Stimulated activated CD4-positive, alpha-beta T cell treated with anti-CD3 and anti-CD28 coated beads, Interleukin-1b, Interleukin-23, amount 100 ng/mL, for 24 hours (primary cell): Measurements from ENCODE around the gene FOCAD.
"Not testable (repeated sequence)": the region's sequence is repeated elsewhere in the genome, so short reads cannot be mapped to it uniquely, and the experiment has no call there.

ENCODE experiments used
- DNase-seq, 4 experiments: peaks; one replicate each; pipeline ENCODE4 v3.0.0-alpha.2; 2020; ENCODE audit warnings: low read depth in 4 of 4, low spot score in 1 of 4

Gene FOCAD

DNA sequence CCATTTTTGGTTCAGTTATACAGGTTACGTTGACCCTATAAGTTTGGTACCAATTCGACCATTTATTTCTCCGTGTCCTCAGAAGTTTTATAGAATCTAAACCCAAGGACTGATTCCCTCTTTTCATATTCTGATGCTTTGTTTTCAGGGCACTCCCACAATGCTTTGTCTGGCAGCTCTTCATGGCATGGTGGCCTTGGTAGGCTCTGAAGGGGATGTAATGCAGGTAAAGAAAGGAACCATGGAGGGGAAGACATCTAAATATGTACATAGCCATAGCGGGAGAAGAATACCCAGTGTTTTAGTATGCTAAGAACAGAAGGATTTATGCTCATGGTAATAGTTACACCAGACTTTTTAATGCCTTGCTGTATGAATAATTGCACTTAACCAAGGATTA, 264.6 kb downstream of the FOCAD start:
- no peak for DNase-seq

DNA sequence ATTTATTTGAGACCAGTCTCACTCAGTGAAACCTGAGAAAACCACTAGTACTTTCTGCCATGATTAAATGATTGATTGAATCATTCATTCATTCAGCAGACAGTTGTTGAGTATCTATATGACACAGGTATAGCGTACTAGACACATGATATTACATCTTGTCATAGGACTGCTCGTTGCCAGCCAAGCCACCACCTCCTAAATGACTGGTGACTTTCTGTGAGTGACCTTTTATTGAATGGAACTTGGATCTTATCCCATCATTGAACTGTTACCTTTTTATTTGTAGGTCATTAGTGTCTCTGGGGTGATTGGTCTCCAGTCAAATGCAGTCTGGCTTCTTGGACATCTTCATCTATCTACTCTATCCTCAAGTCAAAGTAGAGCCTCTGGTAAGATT, 266.6 kb downstream of the FOCAD start:
- no peak for DNase-seq

DNA sequence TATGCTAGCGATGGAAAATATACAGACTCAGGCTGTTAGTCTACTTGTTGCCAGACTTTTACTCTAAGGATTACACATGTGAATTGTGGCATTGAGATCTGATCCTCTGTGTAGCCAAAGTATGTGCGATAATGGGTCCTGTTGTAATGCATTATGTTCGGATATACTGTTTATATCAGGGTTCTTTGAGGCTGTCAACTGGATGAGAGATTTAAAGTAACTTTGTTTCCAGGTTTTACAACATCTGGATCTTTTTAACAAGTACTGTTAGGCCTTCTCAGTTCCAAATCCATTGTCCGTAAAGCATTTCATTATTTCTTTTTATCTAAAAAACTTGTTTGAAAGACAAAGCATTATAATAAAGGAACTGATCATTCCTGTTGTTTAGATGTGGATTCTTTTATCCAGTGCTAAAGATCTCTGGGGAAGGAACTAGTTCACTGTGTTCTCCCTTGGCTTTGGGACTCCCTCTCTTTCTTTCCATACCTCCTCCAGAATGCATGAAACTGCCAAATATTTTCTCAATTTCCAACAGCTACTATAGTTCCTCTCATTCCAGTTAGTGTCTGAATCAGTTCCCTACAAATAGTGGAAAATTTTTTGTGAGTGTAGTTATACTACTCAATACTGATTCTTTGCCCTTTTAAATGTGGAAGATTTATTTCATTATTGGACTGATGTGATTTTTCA, 278.6 kb downstream of the FOCAD start:
- DNase-seq: no peak

DNA sequence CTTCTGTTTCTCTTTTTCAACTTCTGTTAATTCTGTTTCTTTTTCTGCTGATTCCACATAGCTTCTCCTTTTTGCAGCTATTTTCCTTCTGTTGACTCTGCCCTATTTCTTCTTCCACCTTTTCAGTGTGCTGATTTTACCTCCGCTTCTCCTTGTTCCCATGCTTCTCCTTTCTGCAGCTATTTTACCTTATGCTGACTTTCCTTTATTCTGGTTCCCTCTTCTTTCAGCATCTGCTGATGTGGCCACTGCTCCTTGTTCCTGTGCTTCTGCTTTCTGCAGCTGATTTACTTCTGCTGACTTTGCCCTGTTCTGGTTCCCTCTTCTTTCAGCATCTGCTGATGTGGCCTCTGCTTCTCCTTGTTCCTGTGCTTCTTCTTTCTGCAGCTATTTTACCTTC, 288.6 kb downstream of the FOCAD start:
- DNase-seq: no peak

DNA sequence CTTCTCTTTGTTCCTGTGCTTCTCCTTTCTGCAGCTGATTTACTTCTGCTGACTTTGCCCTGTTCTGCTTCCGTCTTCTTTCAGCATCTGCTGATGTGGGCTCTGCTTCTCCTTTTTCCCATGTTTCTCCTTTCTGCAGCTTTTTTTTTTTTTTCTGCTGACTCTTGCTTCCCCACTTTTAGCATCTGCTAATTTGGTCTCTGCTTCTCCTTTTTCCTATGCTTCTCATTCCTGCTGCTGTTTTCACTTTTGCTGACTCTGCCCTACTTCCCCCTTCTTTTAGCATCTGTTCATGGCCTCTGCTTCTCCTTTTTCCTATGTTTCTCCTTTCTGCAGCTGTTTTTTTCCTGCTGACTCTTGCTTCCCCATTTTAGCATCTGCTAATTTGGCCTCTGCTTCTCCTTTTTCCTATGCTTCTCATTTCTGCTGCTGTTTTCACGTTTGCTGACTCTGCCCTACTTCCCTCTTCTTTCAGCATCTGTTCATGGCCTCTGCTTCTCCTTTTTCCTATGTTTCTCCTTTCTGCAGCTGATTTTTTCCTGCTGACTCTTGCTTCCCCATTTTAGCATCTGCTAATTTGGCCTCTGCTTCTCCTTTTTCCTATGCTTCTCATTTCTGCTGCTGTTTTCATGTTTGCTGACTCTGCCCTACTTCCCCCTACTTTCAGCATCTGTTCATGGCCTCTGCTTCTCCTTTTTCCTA, 289.3 kb downstream of the FOCAD start:
- DNase-seq: not testable (repeated sequence)

DNA sequence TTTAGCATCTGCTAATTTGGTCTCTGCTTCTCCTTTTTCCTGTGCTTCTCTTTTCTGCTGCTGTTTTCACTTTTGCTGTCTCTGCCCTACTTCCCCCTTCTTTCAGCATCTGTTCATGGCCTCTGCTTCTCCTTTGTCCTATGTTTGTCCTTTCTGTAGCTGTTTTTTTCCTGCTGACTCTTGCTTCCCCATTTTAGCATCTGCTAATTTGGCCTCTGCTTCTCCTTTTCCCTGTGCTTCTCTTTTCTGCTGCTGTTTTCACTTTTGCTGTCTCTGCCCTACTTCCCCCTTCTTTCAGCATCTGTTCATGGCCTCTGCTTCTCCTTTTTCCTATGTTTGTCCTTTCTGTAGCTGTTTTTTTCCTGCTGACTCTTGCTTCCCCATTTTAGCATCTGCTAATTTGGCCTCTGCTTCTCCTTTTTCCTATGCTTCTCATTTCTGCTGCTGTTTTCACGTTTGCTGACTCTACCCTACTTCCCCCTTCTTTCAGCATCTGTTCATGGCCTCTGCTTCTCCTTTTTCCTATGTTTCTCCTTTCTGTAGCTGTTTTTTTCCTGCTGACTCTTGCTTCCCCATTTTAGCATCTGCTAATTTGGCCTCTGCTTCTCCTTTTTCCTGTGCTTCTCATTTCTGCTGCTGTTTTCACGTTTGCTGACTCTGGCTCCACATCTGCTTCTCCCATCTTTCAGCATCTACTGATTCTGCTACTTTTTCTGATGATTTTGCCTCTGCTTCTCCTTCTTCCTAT, 290.3 kb downstream of the FOCAD start:
- DNase-seq: not testable (repeated sequence)

DNA sequence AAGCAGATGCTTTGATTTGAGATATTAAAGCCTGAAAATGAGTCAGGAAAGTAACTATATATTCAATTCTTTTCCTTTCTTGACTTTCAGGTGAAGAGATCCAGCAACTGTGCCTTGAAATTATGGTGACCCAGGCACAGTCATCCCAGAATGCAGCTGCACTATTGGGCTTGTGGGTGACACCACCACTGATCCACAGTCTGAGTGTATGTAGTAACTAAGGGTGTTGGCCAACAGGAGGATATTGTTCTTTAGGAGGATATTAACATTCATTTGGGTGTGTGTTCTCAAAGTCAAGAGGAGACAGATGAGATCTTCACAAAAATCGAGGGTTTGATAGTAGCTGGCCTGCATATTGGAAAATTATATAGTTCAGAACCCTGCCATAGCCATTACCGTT, 294.2 kb downstream of the FOCAD start:
- no peak for DNase-seq

DNA sequence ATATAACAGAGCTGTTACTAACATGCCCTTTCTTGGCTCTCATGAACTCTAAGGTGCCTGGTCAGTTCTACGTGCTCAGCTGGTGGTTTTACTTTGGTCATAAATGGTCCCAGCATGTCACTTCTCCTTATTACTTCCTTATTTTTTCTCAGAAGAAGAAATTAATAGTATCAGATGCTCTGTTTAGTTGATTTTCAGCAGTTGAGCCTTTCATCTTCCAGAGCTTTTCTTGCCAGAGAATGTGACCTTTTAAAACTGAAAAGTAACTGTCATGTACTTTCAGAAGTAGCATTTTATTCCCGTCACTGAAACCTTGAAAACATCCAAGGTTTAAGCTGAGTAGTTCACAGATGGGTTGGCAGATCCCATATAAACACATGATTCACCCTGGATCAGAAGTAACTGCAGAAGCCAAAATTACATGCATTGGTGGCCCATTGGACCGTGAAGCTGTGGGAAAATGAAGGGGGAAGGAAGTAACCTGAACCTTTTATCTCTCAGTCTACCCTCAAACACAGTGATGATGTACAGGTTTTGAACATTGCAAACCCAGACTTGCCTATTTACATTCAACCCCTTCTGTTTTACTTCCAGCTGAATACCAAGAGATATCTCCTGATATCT, 296.9 kb downstream of the FOCAD start:
- DNase-seq: no peak

DNA sequence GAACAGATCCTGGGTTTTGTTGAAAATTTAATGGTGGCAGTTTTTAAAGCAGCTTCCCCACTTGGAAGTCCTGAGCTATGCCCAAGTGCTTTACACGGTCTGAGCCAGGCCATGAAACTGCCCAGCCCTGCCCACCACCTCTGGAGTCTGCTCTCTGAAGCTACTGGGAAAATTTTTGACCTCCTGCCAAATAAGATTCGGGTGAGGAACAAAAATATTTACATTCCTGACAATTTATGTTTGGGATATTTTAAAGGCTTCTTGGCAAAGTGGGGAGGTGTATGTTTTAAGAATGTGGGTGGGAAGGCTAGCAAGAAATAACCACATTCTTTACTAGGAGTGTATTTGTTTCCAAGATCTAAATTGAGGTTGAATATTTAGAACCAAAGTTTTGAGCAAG, 297.4 kb downstream of the FOCAD start:
- DNase-seq: no peak

DNA sequence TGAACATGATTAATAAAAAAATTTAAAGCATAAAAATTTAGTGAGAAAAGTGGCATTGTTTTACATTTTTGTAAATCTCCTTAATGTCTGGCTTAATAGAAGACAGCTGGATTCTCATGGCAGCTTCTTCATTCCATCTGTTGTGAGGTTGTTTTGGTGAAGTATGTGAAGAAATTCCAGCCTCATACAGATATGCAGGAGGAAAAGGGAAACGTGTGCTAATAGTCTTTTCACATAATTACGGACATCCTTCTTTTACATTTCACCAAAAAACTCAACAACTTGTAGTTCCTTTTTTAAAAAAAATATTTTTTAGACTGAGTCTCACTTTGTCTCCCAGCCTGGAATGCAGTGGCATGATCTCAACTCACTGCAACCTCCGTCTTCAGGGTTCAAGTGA, 300.4 kb downstream of the FOCAD start:
- DNase-seq: no peak

DNA sequence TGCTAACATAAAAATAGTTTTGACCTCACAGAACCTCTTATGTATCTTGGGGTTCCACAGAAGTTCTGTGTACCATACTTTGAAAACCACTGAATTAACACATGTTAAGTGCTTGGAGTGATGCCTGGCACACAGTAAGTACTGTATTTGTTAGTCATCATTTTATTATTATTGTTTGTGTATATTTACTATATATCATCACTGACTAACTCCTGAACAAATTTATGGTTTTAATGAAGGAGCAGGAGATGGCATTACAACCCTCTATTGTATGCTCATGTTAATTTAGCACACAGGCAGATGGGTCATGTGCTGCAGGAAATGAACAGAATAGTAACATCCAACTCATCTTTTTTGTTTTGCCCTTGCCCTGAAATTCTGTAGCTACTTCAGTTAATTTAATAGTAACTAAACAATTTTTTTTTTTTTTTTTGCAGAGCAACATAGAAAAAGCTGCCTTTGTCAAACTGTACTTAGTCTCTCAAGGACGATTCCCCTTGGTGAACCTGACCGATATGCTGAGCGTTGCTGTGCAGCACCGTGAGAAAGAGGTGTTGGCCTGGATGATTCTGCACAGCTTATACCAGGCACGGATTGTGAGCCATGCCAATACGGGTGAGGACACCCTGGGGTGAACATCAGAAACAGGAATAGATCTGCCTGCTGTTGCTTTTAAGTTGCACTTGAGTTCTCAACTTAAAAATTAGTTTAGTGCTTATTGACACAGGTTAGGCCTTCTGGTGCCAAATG, 302.0 kb downstream of the FOCAD start:
- no peak for DNase-seq

DNA sequence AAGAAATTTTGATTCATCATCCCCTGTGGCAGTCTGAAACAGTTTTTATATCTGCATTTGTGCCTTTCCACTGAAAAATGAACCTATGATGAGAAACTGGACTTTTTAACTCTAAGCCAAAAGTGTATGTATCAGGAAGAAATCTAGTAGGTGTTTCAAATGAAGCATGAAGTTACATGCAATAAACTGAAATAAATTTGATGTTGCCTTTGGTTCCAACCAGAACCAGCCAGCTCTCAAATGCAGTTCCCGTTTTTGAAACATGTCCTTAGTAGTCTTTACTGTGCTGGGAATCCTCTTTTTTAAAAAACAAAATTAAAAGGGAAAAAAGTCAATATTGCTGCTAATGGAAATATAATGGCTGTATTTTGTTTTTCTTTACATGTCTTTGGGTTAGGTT, 303.5 kb downstream of the FOCAD start:
- no peak for DNase-seq

DNA sequence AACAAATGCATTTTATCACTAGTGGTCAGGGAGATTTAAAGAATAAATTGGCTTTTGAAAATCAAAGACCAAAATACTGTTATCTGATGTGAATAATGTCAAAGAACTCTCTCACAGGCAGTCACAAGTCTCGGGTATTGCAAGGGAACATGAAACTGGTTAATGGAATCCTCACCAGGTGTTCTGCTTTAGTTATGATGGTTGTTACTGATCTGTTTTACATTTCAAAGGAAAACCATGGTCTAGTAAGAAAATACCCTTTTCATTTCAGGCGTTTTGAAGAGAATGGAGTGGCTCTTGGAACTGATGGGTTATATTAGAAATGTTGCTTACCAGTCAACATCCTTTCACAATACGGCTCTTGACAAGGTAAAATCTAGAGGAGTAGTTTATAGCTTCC, 304.0 kb downstream of the FOCAD start:
- no peak for DNase-seq

DNA sequence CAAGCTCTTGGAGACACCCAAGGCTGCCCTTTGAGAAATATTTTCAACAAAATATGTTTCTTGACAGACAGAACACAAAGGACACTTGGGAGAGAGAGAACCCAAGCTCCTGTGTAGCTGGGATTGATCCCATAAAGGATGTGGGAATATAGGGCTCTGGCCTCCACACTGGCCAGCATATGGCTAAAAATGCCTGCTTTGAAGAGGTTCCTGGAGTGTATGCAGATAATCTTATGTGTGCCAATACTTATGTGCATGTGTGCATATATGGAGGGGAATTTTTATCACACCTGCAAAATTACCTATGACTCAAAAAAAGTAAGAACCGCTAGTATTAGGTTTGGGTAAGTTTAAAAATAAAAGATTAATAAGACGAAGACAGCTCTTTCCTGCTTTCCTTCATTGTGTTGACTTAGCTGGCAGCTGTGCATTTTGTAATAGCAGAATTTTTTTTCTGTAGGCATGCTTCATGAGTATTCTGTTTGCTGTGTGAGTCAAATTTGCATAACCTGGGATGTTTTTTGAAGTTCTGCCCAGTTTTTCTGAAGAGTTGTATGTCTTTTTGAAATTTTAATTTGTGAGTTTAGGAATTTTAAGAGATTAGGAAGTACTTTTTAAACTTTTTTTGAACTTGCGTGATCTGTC, 304.7 kb downstream of the FOCAD start:
- DNase-seq: no peak

DNA sequence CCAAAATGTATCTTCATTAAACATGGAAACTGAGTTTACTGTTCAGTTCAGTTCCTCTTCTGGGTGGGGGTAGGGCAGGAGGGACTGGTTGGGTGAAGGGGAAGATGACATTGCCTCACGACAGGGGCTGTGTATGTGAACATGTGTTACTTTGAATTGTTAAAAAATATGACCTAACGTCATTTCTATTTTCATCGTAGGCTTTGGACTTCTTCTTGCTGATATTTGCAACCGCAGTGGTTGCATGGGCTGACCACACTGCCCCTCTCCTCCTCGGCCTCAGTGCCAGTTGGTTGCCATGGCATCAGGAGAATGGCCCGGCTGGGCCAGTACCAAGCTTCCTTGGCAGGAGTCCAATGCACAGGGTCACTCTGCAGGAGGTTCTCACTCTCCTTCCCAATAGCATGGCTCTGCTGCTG, 305.9 kb downstream of the FOCAD start:
- DNase-seq: no peak

DNA sequence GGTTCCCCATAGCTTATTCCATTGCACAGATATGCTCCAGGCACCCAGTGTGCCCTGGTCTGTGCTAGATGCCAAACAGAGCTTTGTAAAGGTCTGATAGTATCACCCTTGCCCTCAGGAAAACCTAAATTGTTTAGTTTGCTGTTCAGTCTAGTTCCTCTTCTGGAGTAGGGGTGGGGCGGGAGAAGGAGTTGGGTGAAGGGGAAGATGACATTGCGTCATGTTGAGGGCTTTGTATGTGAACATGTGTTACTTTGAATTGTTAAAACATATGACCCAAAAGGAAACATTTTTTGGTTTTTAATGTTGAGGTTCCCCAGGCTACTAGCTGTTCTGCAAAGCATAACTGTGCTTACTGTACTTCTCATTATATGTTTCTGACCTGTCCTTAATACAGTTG, 306.8 kb downstream of the FOCAD start:
- no peak for DNase-seq

DNA sequence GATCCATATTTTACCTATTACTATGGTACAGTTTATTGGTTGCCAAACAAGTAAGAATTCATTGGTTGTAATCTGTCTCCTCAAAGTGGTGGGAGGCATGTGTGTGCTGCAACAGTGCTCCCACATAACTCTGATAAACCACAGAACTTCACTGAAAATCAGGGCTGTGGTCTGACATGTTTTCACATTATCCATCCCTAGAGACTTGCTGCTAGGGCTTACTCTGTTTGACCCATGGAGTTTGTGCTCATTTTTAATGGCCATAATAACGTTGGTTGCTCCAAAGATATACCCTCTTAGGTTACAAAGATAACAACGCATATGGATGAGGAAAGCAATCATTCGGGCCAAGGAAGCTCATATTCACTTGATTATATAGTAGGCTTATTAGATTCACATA, 310.4 kb downstream of the FOCAD start:
- DNase-seq: no peak

DNA sequence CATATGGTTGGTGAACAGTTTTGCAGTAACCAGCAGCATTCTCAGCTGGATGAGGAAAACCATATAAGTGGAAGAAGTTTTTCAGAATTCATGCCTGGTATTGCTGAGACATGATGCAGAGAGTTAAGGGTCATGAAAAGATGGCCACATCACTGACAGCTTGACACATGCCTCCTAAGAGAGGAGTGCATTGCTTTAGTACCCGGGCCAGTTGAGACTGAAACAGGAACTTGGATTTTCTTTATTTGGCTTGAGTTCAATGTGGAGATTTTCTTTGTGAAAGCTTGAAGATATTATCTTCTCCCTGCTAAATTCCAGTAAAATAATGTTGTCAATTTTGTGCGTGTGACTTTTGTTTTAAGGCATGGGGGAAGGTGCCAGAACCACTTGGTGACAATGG, 311.6 kb downstream of the FOCAD start:
- no peak for DNase-seq

DNA sequence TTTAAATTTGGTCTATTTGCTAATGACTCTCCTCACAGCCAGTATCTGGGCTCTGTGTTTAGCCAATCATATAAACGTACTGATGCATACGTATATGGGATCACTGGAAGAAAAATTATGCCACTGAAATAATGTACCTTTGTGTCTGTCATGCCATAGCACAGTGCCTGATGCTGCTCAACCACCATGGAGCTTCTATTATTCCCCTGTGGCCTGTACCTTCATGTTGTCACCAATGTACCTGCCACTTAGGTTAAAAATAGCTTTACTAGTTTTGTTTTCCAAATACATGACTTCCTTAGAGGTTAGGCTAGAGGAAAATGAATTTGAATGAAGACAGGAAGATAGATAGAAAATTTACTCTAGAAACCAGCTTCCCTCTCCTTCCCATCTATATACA, 312.8 kb downstream of the FOCAD start:
- no peak for DNase-seq

DNA sequence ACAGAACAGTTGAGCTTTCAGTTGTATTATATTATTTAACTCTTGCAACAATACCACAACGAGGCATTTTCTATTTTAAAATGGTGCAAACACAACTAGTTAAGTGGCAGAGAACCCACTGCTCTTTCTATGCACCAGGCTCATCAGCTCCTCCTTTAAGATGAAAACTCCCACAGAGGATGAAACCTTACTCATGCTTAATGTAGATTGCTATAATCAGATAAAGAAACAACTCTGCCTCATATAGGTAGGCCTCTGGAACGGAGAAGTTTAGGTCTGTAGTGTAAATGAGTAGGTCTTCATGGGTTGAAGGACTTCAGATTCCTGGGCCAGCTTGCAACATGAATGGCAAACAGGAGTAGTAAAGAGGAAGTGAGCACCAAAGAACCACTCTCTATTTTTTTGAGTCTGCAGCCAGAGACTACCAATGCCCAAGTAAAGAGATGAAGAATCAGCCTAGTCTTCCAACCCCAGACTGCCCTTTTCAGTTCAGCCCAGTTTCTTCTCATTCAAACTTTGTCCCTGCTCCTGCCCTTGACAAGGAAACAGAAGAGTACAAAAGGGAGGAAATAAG, 313.5 kb downstream of the FOCAD start:
- no peak for DNase-seq
